ENCODE results near the gene CSRP3.

CSRP3 gene

DNA sequence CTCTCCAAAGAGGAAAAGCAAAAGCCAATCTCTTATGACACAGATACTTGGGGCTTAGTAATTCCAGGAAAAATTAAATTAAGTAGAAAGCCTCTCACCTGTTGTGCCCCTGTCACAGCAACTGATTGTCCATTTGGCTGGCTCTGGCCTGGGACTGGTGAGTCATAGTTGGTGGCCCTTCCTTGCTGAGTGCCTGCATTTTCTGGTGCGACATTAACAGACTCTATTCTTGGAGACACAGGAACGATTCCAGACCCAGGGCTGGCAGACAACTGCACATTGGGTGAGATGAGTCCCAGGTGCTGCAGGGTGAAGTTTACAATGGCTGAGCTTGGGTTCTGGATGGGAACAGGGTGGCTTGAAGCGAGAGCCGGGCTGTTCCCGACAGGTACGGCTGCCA is 23.3 kb upstream of the CSRP3 start:
- no peak for DNase-seq

DNA sequence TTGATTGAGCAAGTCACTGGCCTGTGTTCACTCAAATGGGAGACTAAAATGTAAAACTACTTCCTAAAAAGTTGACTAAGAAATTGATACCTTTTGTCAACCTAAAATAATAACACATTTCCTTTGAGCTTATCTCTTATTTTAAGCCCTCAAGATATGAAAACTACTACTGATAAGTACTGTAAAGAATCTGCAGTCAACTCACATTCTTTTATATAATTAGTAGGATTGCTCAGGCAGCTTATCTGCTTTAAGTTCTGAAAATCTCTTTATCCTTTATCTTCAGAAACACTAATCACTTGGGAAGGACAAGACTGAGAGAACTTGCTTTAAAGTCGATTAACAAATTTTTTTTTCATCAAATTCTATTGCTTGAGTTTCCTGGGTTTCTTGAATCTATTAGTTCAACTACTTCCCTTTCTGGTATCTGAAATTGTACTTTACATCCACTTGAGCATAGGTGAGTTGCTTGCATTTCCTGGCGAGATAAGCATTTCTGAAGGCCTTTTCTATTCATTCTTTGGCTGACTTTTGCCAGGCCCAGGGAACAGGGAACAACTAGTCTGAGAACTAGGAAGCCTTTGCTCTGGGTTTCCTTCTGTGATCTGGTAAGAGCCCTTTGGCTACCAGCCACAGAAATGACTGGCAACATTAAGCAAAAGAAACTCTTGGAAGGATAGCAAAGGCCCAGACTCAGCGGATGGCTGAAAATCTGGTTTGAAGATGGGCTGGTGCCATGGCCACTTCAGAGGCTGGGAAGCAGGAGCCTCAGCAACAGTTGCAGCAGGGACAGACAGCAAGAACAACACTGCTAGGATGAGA is 19.3 kb upstream of the CSRP3 start:
- DNase-seq = no peak

DNA sequence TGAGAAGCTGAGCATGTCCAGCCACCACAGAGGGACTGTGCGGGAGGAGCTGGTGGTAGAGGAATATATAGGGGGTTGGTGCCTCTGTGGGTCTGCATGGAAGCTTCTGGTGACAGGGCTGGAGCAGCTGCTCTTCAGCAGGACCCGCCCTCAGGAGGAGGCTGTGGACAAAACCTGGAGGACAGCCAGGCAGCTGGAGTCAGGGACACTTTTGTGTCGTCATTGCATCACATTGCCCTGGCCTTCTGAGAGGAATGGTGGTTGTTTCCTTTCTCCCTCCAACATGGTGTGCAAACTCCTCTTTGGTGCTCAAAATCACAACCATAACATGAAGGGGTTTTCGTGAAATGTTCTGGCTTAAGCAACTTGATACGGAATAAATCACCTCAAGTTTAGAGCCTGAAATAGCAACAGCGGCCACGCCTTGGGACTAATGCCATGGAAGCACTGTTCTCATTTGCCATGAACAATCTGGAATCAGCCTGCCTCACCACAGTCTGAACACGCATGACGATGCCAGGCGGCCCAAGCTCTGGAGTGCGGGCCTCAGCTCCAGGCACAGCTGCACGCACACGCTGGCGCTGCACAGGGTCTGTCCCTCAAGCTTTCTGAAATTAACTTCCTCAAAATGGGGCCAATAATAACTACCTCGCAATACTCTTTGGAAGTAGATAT is 17.1 kb upstream of the CSRP3 start:
- DNase-seq = no peak

DNA sequence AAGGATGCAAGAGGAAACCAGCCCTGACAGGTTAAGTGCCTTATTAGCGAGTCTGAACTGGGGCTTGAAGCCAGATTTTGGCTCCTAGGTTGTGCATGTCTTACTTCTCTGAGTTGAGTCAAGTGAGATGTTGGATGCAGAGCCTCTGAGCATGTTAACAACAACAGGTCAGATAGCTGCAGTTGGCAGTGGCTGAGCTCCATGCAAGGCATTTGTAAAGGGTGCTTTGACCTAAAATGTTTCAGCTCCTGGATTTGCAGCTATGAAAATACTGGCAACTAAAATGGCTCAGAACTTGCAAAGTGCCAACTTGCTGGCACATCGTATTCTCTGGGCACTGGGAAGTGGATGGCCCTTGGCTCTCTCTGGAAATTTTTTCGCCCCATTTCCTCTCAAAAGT is 16.4 kb upstream of the CSRP3 start:
- DNase-seq = no peak

DNA sequence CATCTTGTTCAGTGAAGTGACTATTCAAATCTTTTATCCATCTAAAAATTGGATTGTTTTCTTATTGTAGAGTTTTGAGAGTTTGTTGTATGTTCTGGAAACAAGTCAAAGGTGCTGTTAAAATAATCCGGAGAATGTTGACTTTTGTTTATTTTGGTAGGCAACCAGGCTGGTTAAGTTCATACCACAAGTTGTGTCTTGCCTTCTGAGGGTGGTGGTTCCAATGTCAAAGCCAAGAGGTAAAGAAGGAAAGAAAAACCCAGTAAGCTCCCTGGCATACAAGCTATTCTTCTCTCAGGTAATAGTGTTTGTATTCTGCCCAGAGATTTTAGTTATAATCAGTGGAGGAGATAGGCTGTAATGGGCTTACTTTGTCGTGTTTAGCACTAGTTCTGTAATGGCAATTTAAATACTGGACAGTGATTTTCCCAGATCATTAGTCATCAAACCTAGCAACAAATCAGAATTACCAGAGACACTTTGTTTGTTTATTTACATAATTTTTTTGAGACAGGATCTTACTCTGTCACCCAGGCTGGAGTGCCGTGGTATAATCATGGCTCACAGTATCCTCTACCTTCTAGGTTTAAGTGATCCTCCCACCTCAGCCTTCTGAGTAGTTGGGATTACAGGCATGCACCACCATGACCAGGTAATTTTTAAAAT is 15.1 kb upstream of the CSRP3 start:
- no peak for DNase-seq

DNA sequence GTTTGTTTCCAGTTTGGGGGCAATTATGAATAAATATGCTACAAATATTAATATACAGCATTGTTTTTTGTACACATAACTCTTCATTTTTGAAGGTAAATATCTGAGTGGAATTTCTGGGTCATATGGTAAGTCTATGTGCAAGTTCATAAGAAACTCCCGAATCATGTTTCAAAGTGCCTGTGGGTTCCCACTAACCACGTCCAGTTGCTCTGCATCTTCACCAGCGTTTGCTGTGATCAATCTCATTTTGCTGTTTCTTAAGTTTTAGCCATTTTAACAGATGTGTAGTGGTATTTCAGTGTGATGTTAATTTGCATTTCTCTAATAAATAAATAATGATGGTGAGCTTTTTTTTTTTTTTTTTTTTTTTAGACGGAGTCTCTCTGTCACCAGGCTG is 14.2 kb upstream of the CSRP3 start:
- no peak for DNase-seq

DNA sequence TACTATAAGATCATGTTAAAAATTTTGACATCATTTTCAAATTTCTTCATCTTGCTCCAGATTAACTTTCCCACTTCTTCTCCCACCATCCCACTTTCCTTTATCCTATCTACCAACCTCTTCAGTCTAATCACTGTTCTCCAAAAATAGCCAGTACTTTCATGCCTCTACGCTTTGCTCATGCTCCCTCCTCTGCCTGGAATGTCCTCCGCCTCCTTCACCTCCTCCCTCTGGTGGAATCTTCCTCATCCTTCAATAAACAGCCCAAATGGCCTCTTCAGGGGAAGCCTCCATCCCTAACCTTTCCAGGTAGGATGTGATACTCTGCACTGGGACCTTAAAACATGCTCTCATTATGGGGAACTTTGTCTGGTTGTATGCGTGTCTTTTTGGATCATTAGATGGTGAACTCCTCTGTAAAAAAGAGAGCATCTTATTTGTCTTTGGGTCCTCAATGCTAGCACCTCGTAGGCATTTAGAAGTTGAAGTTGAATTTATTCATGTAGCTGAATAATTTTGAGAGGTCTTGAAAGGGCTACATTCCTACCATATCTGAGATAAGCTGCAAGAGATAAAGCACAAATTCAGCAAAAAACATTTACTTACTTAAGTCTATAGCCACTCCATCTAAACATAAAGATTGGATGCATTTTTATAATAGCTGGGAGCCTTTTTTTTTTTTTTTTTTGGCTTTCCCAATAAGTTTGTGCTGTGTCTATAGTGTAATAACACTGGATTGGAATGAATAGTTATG is 8.0 kb upstream of the CSRP3 start:
- DNase-seq = no peak

DNA sequence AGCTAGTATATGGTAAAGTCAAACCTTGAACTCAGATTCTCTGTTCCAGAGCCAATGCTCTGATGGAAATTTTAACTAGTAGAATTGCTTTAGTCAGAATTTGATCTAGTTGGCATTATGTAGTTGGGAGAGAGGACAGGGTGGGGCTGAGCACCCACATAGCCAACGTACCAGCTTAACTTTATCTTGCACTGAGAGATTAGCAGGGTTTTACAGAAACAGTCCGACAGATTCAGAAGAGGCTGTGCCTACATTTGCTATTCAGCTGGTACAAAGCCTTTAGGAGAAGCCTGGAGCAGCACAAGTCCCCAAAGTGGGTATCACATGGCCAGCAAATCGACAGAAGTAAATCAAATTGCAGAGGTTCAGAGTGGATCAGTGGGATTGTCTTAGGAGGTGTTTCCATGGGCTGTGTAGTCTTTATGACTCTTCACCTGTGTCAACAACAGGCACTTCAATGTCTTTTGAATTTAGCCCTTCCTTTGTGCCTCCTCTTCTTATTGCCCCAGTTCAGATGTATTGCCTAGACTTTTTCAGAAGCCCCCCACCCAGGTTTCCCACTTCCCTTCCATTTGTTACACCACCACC is 7.3 kb upstream of the CSRP3 start:
- DNase-seq = no peak

DNA sequence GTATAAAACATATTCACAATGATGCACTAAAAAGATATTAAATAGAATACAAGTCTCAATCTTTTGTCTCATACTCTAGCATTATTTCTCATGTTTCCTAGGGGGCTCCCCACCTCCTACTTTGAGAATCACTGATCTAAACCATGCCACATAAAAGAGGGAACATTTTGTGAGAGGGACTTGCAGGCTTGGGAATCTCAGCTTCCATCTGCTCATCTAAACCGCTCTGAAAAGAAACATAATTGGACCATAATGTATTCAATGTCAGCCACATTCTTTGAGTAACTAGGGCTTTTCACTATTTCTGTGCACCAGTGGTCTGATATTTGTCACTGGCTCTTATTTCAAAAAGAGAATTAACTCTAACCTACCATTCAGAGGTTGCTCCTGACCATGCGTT is 6.4 kb upstream of the CSRP3 start:
- DNase-seq = no peak

DNA sequence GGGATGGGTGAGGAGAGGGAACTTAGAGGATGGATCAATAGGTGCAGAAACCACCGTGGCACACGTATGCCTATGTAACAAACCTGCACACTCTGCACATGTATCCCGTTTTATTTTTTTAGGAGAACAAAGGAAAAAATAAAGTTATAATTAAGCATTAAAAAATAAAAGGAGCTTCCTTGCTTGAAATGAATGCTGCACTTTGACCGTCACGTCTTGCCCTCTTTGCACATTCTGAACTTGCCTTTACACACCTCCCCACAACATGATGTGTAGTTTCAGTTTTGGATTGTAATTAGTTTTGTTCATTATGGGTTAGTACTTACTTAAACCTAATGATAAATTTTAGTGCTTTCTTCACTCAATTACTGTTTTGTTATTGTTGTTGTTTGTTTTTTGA is 3.1 kb upstream of the CSRP3 start:
- no peak for DNase-seq

DNA sequence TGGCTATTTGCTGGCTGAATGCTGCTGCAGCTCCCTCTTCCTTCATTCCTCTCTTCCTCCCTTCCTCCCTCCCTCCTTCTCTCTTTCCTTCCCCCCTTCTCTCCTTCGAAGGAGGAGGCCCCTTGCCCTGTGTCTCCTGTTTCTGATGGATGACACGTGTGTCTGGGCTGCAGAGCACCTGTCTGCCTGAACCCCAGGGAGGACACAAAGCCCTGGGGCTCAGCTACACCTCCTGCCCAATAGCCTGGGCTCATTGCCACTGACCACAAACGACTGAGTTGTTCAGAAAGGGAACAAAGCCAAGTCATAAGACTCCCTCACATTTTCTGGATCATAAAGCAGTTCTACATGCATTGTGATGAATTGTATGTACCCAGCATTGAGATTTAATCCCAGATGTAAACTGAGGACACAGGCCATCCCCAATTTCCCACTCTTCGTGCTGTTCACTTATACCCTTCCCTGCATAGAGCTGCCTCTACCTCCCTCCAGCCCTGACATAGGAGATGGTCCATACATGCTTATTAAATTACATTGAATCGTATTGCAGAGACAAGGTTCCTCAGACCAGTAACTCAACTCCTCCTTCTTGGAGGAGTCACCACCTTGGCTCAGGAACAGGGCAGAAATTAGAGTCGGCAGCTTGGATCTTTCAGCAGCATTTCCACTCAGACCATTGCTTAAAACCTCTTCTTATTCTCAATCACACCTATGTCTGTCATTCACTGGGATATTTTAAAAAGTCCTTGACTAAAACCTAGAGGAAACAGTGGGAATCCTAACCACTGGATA is 1.2 kb downstream of the CSRP3 start:
- no peak for DNase-seq

DNA sequence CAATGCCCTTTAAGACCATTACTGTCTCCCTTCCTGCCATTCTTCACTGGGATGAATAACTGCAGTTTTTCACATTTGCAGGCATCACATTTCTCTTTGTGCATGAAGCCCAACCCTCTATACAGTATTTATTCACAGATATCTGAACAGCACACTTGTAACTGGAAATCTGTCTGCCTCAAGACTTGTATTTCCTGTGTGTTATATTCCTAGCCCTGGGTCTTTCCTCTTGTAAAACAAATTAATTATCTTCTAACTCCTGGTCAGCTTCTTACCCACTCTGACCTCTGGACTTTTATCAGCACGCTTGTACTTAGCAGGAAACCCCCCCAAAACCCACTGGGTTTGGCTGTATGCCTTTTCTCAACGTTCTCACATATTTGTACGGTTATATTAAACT is 2.0 kb downstream of the CSRP3 start:
- DNase-seq = no peak

DNA sequence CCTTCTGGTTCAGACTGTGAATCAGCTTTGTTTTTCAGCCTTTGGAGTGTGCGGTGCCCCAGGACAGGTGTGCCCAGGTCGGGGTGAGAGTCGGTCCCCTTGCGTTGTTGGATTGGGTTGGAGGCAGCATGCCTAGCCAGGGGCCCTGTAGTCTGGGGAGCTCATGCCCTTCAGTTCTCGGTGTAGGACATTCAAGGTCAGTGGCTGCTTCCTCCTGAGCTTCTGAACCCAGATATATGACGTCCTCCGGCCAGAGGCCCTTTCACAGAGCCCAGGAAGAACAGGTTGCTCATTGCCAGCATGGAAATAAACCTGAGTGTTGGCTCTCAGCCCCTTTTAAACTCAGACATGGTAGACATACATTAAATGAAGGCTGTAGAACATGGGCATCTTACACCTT is 2.7 kb downstream of the CSRP3 start:
- DNase-seq = no peak

DNA sequence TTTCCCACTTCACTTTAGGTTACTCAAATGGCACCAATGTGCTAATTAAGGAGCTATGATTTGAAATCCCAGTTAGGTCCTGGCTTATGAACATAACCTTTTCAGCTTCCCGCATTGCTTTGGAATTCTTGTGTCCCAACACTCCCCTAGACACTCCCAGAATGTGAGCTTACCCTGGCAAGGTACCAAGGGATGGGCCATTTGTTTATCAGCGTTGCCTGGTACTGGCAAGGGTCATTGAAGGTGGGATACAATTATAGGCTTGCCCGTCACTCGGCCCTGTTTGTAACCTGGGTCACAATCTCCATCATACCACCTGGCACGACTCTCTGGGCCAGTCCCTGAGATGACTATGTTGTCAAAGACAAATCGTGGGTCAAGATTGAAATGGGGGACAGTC is 5.4 kb downstream of the CSRP3 start:
- DNase-seq = no peak

DNA sequence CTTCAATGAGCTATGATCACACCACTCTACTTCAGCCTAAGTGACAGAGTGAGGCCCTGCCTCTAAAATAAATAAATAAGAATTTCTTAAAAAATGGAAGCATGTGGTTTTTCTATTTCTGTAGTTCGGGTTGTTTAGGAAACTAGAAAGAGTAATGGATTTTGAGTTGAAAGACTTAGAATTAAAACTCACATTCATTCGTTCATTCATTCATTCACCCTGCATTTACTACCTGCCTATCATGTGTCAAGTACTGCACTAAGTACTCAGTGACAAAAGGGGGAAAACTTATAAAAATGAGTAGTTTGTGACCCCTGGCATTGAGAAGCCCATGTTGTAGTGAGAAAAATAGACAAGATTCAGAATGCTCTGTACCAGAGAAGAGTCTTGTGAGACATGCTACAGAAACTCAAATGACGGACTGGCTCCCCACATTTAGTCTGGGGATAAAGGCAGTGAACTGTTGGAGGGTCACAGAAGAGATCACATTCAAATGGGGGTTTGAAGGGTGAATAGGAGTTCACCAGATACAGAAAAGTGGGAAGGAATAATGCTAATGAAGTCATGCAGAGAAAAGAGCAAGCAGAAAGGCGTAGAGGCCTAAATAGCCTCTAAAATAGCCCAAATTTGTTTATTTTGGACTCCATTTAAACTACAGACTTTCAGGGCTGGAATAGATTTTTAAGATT is 7.0 kb downstream of the CSRP3 start:
- no peak for DNase-seq

DNA sequence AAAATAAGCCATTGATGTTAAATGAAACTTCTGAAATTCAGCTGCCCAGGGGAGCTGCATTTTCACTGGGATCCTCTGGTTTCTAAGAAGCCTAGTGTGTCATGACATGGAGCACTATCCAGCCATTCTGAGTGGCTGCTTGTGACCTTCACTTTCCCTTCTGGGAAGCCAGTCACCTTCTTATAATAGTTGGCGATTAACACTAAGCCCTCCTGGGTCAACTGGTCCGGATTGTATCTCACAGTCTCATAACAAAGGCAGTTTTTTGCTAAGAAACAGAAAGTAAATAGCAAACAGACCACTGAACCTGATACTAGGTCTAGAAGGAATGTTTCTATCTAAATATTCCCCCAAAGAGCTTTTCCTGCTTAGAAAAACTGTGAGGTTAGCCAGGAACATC is 7.9 kb downstream of the CSRP3 start:
- DNase-seq = no peak

DNA sequence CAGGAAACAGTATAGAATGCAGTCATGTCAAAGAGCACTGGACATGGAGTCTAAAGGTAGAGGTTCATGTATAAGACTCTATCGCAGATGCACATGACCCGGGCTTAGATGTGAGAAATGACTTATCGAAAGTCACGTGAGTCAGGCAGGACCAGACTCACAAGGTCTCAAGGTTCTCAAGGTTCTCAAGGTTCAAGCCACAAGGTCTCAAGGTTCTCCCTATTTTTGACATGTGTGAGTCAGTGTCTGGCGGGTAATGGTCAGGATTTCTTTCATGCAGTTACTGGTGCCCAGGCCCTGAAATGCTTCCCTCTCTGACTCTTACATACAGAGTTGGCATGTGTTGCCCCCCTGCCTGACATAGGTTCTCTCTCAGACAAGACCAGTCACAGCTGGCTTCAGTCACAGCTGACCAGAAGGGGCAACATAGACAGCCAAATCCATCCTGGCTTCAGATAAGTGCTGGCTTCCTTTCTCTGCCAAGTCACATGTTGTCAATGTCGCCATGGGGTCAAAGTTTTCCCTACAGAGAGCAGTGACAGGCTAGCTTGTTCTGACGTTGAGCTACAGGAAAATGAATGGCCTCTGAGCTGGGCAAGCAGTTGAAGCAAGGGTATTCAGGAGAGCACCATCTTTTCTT is 10.1 kb downstream of the CSRP3 start:
- no peak for DNase-seq

DNA sequence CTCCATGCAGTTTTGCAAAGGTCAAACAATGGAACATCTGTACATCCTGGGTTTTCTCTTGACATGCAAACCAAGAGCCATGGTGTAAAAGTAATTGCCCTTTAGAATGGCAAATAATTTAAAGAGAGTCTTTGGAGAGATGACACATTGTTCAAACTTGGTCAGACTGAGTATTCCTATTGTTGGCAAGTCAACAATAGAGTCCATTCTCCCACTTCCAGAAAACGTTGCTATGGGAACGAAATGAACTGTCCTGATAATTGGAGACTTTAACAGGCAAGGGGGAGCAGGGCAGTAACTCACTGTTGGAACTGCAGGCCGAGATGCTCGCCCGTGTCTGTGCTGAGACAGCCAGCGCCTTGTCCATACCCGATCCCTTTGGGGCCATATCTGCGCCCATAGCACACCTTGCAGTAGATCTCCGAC is 13.9 kb downstream of the CSRP3 start:
- no peak for DNase-seq

DNA sequence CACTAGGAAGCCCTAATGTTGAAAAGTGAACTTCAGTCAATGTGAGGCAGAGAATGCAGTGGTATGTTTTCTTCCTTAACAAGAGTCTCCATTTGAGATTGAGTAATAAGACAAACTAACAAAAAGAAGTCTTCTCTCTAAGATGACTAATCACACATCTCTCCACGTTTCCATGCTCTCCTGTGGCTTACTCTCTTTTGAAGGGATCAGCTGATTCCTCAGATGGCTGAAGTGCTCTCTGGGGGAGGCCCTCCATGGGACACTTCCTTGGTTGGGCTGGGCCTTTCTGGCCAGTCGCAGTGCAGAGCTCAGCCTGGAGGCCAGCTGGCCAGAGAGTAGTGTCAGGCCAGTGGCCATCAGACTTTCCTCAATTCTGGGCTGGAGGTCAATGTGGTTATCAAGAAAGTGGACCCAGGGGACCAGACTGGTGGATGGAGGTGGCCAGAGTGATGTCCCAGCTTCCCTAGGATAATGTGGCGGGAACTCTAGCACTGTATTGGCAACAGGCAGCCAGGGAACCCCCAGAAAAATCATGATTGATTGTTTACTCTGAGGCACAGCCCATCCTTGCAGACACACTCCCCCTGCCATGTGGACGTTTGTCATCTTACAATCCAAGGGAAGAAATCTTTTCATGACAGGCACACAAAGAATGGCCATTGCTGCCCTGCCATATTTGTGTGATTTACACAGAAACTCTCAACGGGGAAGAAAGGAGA is 14.5 kb downstream of the CSRP3 start:
- DNase-seq = no peak

DNA sequence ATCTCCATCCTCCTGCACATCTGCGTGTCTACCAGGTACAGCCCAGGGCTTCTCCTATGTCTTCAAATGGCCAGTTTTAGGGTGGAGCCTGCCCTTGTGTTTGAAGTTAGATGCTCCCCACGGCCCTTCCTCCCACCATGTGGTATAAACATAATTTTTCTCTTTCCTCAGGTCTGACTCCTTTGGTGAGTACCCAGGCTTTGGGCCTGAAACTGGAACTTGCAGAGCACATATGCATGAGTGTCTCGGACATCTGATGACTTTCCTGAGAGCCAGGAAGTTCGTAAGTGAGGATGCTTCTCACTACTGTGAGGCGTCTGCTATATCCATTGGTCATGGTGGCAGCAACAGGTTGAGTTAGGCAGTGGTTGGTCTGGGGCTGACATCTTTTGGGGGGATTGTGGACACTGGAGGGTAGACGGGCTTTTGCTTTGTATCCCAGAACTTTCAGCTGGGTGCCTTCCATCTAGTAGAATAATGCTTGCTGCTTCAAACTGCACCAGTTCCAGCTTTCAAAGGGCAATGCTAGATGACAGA is 16.2 kb downstream of the CSRP3 start:
- DNase-seq = no peak

Measured in activated naive CD4-positive, alpha-beta T cell treated with Interleukin-2 at 50 U/mL for 16 hours (primary cell).